Osteoblast (primary cell): ENCODE data around the gene APOBEC3B. TPM values are rescaled to one million over a fixed set of nuclear protein-coding genes. Genes with fewer than 3 reads are reported as not detected.
"Not testable (repeated sequence)": the region's sequence is repeated elsewhere in the genome, so short reads cannot be mapped to it uniquely, and the experiment has no call there.

ENCODE experiments used
- DNase-seq: peaks from one replicate; pipeline ENCODE4 v3.0.0; 2011; ENCODE audit warnings: low spot score, mixed read lengths; ENCODE audit not compliant: insufficient read length; ENCODE audit errors: missing footprints
- H2AFZ ChIP-seq: 2 replicates; pipeline ENCODE4 v1.6.0; 2011; ENCODE audit warnings: mild to moderate bottlenecking, low read length
- H3K27ac ChIP-seq: 2 replicates; pipeline ENCODE4 v1.5.1; 2011; ENCODE audit warnings: mild to moderate bottlenecking, low read depth, low read length, moderate library complexity
- H3K27me3 ChIP-seq: 2 replicates; pipeline ENCODE4 v1.6.0; 2012; ENCODE audit warnings: mild to moderate bottlenecking, control low read depth, inconsistent platforms, low read length, moderate library complexity; ENCODE audit not compliant: insufficient read depth
- H3K36me3 ChIP-seq: 2 replicates; pipeline ENCODE4 v1.5.1; 2011; ENCODE audit warnings: mild to moderate bottlenecking, low read length, control low read depth, moderate library complexity; ENCODE audit not compliant: insufficient read depth
- H3K4me1 ChIP-seq: 2 replicates; pipeline ENCODE4 v1.5.1; 2011; ENCODE audit warnings: mild to moderate bottlenecking, low read length, control low read depth, moderate library complexity; ENCODE audit not compliant: insufficient read depth
- H3K4me2 ChIP-seq: 2 replicates; pipeline ENCODE4 v1.6.0; 2011; ENCODE audit warnings: mild to moderate bottlenecking, low read length; ENCODE audit not compliant: insufficient read depth
- H3K4me3 ChIP-seq: fragments of 200-600 bp; sonication (generic); 3 replicates; pipeline ENCODE4 v1.5.1; 2012; ENCODE audit warnings: mild to moderate bottlenecking, low read length, inconsistent platforms; ENCODE audit not compliant: insufficient read depth
- H3K79me2 ChIP-seq: 2 replicates; pipeline ENCODE4 v1.6.0; 2012; ENCODE audit warnings: mild to moderate bottlenecking, low read length, control low read depth, inconsistent platforms; ENCODE audit not compliant: insufficient read depth
- H3K9me3 ChIP-seq: 2 replicates; pipeline ENCODE4 v1.5.1; 2011; ENCODE audit warnings: low read depth, low read length, control low read depth
- H4K20me1 ChIP-seq: 2 replicates; pipeline ENCODE4 v1.6.0; 2012; ENCODE audit warnings: mild to moderate bottlenecking, low read length, control low read depth; ENCODE audit not compliant: insufficient read depth
- total RNA-seq: library from RNA; depleted of rRNA; stranded (reverse); fragments of >200 nt; gene quantifications from 2 replicates; pipeline ENCODE4 v1.2.3, GENCODE V29; 2012
- TF ChIP-seq, protein P1 (sequence below): IDR thresholded peaks from 2 replicates; pipeline ENCODE4 v1.5.1; 2011; ENCODE audit warnings: mild to moderate bottlenecking, low read depth, low read length, moderate library complexity; ENCODE audit errors: extremely low read depth

APOBEC3B gene
- total RNA-seq, 1 donor: 0.36 TPM

DNA sequence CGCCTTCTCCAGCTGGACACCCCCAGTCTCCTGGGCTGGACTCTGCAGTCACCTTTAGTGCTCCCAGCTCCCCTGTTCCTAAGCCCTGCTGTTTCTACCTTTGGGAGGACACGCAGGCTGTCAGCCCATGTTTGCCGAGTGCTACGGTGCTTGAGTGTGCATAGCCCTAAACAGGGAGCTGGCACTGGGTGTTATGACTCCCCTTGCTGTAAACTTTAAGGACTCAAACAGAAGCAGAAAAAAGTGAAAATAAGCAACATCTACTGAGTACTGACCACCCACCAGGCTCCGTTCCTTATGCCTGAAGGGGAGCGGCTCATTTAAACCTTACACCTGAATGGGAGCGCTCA is 7.3 kb upstream of the APOBEC3B start:
- Histone ChIP-seq H4K20me1 (no peaks in the 10 kb centered on the region), H3K4me2 (no peak overlapping the region), H3K79me2 (no peaks in the 10 kb centered on the region), H3K27ac (no peak overlapping the region), H3K36me3 (no peaks in the 10 kb centered on the region), H3K27me3 (peaks cover 6% of the 10 kb centered on the region), H2AFZ (no peak overlapping the region), H3K9me3 (no peaks in the 10 kb centered on the region), H3K4me1 (no peaks in the 10 kb centered on the region), H3K4me3 (no peak overlapping the region)
- TF ChIP-seq, protein P1, sequence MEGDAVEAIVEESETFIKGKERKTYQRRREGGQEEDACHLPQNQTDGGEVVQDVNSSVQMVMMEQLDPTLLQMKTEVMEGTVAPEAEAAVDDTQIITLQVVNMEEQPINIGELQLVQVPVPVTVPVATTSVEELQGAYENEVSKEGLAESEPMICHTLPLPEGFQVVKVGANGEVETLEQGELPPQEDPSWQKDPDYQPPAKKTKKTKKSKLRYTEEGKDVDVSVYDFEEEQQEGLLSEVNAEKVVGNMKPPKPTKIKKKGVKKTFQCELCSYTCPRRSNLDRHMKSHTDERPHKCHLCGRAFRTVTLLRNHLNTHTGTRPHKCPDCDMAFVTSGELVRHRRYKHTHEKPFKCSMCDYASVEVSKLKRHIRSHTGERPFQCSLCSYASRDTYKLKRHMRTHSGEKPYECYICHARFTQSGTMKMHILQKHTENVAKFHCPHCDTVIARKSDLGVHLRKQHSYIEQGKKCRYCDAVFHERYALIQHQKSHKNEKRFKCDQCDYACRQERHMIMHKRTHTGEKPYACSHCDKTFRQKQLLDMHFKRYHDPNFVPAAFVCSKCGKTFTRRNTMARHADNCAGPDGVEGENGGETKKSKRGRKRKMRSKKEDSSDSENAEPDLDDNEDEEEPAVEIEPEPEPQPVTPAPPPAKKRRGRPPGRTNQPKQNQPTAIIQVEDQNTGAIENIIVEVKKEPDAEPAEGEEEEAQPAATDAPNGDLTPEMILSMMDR: no peak
- DNase-seq: peak; percentile 19

DNA sequence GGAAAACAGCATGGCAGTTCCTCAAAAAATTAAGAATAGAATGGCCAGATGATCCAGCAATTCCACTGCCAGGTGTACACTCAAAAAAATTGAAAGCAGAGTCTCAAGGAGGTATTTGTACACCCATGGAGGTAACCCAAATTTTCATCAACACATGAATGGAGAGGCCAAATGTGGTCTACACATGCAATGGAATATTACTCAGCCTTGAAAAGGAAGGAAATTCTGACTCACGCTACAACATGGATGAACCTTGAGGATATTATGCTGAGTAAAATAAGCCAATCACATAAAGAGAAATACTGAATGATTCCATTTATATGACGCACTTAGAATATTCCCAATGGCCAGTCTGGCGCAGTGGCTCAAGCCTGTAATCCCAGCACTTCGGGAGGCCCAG is 4.9 kb upstream of the APOBEC3B start:
- not testable (repeated sequence) for H3K36me3 ChIP-seq, H4K20me1 ChIP-seq, DNase-seq, H3K27me3 ChIP-seq, H3K79me2 ChIP-seq, H3K4me2 ChIP-seq, H3K4me3 ChIP-seq, H3K9me3 ChIP-seq, H2AFZ ChIP-seq, H3K27ac ChIP-seq
- H3K4me1 ChIP-seq: peaks cover 10% of the 10 kb centered on the region

DNA sequence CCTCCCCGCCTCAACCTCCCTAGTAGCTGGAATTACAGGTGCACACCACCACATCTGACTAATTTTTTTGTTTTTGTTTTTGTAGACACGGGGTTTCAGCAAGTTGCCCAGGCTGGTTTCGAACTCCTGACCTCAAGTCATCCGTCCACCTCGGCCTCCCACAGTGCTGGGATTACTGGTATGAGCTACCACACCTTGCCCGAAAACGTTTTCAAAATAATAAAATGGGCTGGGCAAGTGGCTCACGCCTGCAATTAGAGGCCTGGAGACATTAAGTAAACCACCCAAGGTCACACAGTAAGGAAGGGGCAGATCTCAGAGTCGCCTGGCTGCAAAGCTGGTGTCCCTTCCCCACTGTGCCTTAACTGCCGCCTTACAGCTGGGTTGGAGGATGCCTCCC is 1.6 kb upstream of the APOBEC3B start:
- not testable (repeated sequence) for H3K36me3 ChIP-seq, H3K27me3 ChIP-seq, H3K27ac ChIP-seq, H3K4me3 ChIP-seq, H3K4me2 ChIP-seq, H2AFZ ChIP-seq, H3K9me3 ChIP-seq, DNase-seq, H3K79me2 ChIP-seq, H4K20me1 ChIP-seq
- H3K4me1 ChIP-seq: peaks cover 17% of the 10 kb centered on the region

DNA sequence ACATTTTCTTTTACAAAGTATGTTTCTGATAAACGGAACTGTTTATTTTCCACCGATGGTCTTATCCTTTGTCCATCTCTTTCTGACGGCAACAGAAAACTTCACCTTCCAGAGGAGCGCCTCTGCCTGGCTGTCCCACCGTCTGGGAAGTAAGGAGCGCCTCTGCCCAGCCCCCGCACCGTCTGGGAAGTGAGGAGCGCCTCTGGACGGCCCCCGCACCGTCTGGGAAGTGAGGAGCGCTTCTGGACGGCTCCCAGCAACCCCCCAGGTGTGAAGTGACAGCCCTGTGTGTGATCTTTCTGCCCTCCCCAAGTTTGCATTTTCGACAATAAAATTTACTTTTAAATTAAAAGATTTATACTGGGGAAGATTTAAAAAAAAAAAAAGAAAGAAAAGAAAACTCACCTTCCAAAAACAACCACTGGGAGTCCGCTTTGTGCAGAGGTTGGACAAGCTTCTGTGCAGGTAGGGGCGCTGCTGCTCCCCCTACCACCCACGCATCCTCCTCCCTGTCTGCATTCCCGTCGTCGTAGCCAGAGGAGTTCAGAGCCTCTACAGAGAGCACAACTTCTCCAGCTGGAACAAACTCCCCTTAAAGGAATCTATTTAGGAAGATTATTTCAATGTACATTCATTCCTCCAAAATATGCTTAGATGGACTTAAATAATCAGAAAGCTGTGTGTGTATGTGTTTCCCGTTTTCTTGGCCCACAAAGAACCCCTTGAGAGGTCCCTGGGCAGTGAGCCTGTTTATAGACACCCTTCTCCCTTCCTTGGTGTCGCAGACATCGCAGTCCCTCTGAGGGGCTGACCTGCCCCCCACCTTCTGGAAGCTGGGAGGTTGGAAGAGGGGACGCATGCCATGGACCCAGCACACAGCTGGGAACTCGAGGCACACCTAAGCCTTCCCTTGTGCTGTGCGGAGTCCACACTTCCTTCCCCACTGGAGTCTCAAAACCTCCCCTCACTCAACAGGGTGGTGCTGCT is 849 bp upstream of the APOBEC3B start:
- Histone ChIP-seq H2AFZ (peak overlapping the region; percentile 84), H3K79me2 (no peaks in the 10 kb centered on the region), H4K20me1 (no peaks in the 10 kb centered on the region), H3K27ac (no peak overlapping the region), H3K27me3 (peaks cover under 1% of the 10 kb centered on the region), H3K4me1 (peaks cover 17% of the 10 kb centered on the region), H3K36me3 (no peaks in the 10 kb centered on the region), H3K9me3 (no peaks in the 10 kb centered on the region), H3K4me2 (peak overlapping the region; percentile 84), H3K4me3 (peak overlapping the region; percentile 70)
- TF ChIP-seq, protein P1: peak; percentile 31
- peak; percentile 69 for DNase-seq

DNA sequence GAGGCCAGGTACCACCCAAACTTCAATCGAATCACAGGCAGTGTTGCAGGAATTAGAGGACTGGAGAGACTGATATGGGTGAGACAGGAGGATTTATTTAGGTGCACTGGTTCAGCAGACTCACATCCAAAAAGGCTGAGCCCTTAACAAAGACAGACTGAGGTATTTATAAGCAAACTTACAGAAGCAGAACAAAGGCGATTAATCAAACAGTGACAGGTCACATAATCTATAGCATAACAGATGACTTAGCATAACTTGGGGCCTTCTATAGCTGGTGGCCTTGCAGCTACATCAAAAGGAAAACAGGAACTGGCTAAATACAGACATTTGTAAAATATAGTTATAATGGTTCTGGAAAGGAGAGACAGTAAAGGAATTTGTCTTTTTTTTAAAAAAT is 2.1 kb downstream of the APOBEC3B start:
- no peak overlapping the region for H3K4me3 ChIP-seq
- no peaks in the 10 kb centered on the region for H4K20me1 ChIP-seq
- H3K36me3 ChIP-seq: no peaks in the 10 kb centered on the region
- H3K27me3 ChIP-seq: no peaks in the 10 kb centered on the region
- no peaks in the 10 kb centered on the region for H3K79me2 ChIP-seq
- no peak overlapping the region for H3K4me2 ChIP-seq
- DNase-seq: no peak
- peaks cover 17% of the 10 kb centered on the region for H3K4me1 ChIP-seq
- no peak overlapping the region for H3K27ac ChIP-seq
- TF ChIP-seq, protein P1: no peak
- H3K9me3 ChIP-seq: no peaks in the 10 kb centered on the region
- no peak overlapping the region for H2AFZ ChIP-seq

DNA sequence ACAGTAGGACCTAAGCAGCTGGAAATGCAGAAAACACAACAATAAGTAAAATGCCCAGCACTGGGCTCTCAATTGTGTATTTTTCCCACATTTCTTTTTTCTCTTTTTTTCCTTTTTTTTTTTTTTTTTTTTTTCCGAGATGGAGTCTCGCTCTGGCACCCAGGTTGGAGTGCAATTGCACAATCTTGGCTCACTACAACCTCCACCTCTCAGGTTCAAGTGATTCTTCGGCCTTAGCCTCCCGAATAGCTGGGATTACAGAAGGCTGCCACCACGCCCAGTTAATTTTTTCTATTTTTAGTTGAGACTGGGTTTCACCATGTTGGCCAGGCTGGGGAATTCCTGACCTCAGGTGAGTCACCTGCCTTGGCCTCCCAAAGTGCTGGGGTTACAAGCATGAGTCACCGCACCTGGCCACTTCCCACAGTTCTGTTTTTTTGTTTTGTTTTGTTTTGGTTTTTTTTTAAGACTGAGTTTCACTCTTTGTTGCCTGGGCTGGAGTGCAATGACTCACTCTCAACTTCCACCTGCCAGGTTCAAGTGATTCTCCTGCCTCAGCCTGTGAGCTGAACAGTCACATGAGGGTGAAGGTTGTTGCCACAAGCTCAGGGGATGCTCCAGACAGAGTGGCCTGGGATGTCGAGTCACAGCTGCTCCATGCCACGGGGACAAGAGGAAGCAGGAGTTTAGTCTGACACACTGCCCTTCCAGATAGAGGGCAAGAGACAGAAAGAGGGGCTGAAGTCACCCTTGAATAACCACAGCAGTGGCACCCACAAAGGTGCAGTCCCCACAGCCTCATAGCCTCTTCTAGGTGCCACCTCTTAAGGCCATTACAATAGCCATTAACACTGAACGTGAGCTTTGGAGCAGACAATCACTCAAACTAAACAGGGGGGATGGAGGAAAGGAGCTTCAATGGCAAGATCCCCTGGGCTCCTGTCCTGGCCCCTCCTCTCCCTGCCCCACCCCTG is 2.9 kb downstream of the APOBEC3B start:
- not testable (repeated sequence) for H2AFZ ChIP-seq, H3K27ac ChIP-seq, H4K20me1 ChIP-seq, H3K79me2 ChIP-seq, H3K4me2 ChIP-seq, H3K27me3 ChIP-seq, H3K36me3 ChIP-seq, DNase-seq, H3K9me3 ChIP-seq, H3K4me3 ChIP-seq
- H3K4me1 ChIP-seq: peaks cover 17% of the 10 kb centered on the region
